ENCODE results near the gene NDUFA11. TPM values are rescaled to one million over a fixed set of nuclear protein-coding genes. Genes with fewer than 3 reads are reported as not detected.
"Not testable (repeated sequence)": the region's sequence is repeated elsewhere in the genome, so short reads cannot be mapped to it uniquely, and the experiment has no call there.

Gene NDUFA11
- total RNA-seq, 2 experiments from 2014 or later: 233 to 237 TPM

- H3K27me3 Mint-ChIP-seq: no peaks in the 10 kb centered on the region
- no peak overlapping the region for H3K4me3 Mint-ChIP-seq
- intact Hi-C loops (cut with micrococcal nuclease): no loop called here
- DNase-seq (peak; percentile 34), ATAC-seq (peak; percentile 66)
- ChIA-PET POLR2A (interaction anchor here (1.1 to 3.8 kb wide), 3 partner anchors 11 to 64 kb away, joined by 4 to 18 read pairs (median 4); partner anchors contain the start of genes NDUFA11 and VMAC), CTCF (interaction anchor here (4.1 kb wide), 1 partner anchor 88 kb away, joined by 43 read pairs; the partner anchor contains the start of gene NRTN)
- no peaks in the 10 kb centered on the region for H3K4me1 Mint-ChIP-seq (ENCODE audit: low read depth)
- peak; percentile 59 for TF ChIP-seq CTCF (IDR thresholded peaks at IDR 0.05)
- H3K36me3 Mint-ChIP-seq (ENCODE audit: low read depth): no peaks in the 10 kb centered on the region
- H3K9me3 Mint-ChIP-seq: no peaks in the 10 kb centered on the region
- H3K27ac Mint-ChIP-seq: no peak overlapping the region
Observed at GRCh38 chr19:5891938-5892771, 11.4 kb downstream of the NDUFA11 start.

DNA sequence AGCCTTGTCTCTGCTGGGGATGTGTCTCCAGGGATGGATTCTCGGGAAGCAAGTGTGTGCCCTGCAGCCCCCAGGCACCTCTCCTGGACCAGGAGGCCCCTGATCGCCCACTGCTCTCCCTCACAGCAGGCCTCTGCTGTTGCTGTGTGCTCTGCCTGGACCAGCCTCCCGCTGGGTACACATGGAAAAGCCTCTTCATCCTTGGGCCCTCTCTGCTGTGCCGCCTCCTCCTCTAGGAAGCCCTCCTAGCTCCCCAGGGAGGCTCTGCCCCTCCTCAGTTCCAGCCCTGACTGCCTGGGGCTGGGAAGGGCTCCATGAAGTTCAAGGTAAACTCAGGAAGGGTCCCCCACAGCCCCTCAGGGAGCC, 12.0 kb downstream of the NDUFA11 start:
- Mint-ChIP-seq H3K27me3 (no peaks in the 10 kb centered on the region), H3K9me3 (no peaks in the 10 kb centered on the region), H3K4me3 (no peak overlapping the region), H3K27ac (no peak overlapping the region), H3K4me1 (ENCODE audit: low read depth) (no peaks in the 10 kb centered on the region), H3K36me3 (ENCODE audit: low read depth) (no peaks in the 10 kb centered on the region)
- ChIA-PET CTCF (interaction anchor here (0.9 to 4.1 kb wide), 2 partner anchors 8 to 88 kb away, joined by 3 to 43 read pairs; partner anchors contain the start of gene NRTN), POLR2A (interaction anchor here (1.0 to 3.8 kb wide), 5 partner anchors 8 to 87 kb away, joined by 4 to 18 read pairs (median 4); partner anchors contain the start of genes NDUFA11, RANBP3 and VMAC)
- intact Hi-C loops (cut with micrococcal nuclease): no loop called here
- DNase-seq (no peak), ATAC-seq (no peak)
- no peak for TF ChIP-seq CTCF (IDR thresholded peaks at IDR 0.05)

GRCh38 chr19:5890099-5890498, 13.5 kb downstream of the NDUFA11 start:
- CTCF ChIA-PET: interaction anchor here (4.1 kb wide), 1 partner anchor 86 kb away, joined by 43 read pairs; the partner anchor contains the start of gene NRTN
- no peak overlapping the region for H3K27ac Mint-ChIP-seq
- TF ChIP-seq CTCF (IDR thresholded peaks at IDR 0.05): no peak

GRCh38 chr19:5889288-5889971, 14.2 kb downstream of the NDUFA11 start:
- H3K27me3 Mint-ChIP-seq: peaks cover 2% of the 10 kb centered on the region
- no peak for DNase-seq
- no peaks in the 10 kb centered on the region for H3K36me3 Mint-ChIP-seq (ENCODE audit: low read depth)
- no peaks in the 10 kb centered on the region for H3K4me1 Mint-ChIP-seq (ENCODE audit: low read depth)
- ChIA-PET POLR2A (interaction anchor here (3.8 kb wide), 1 partner anchor 14 kb away, joined by 18 read pairs; the partner anchor contains the start of genes NDUFA11 and VMAC), CTCF (interaction anchor here (4.1 kb wide), 1 partner anchor 85 kb away, joined by 43 read pairs; the partner anchor contains the start of gene NRTN)
- no peak for ATAC-seq
- H3K27ac Mint-ChIP-seq: no peak overlapping the region
- no peak overlapping the region for H3K4me3 Mint-ChIP-seq
- intact Hi-C loops (cut with micrococcal nuclease): no loop called here
- H3K9me3 Mint-ChIP-seq: no peaks in the 10 kb centered on the region
- no peak for TF ChIP-seq CTCF (IDR thresholded peaks at IDR 0.05)

More at GRCh38 chr19:5890099-5890498, 13.5 kb downstream of the NDUFA11 start:
- intact Hi-C loops (cut with micrococcal nuclease): no loop called here
- DNase-seq (no peak), ATAC-seq (no peak)
- H3K4me3 Mint-ChIP-seq: no peak overlapping the region
- peaks cover 2% of the 10 kb centered on the region for H3K27me3 Mint-ChIP-seq
- no peaks in the 10 kb centered on the region for H3K36me3 Mint-ChIP-seq (ENCODE audit: low read depth)
- H3K9me3 Mint-ChIP-seq: no peaks in the 10 kb centered on the region
- no peaks in the 10 kb centered on the region for H3K4me1 Mint-ChIP-seq (ENCODE audit: low read depth)
- POLR2A ChIA-PET: interaction anchor here (1.4 to 3.8 kb wide), 3 partner anchors 9 to 86 kb away, joined by 4 to 18 read pairs (median 7); partner anchors contain the start of genes NDUFA11 and VMAC

GRCh38 chr19:5884065-5884811, 19.4 kb downstream of the NDUFA11 start:
- H3K27ac Mint-ChIP-seq; H3K4me3 Mint-ChIP-seq; intact Hi-C loops (cut with micrococcal nuclease); H3K36me3 Mint-ChIP-seq (ENCODE audit: low read depth); POLR2A ChIA-PET; H3K9me3 Mint-ChIP-seq; ATAC-seq; DNase-seq; H3K4me1 Mint-ChIP-seq (ENCODE audit: low read depth): not testable (repeated sequence)
- peaks cover 15% of the 10 kb centered on the region for H3K27me3 Mint-ChIP-seq
- CTCF ChIA-PET: interaction anchor here (1.0 to 1.8 kb wide), 4 partner anchors 9 to 138 kb away, joined by 3 to 7 read pairs (median 4); no protein-coding TSS in a partner anchor

DNA sequence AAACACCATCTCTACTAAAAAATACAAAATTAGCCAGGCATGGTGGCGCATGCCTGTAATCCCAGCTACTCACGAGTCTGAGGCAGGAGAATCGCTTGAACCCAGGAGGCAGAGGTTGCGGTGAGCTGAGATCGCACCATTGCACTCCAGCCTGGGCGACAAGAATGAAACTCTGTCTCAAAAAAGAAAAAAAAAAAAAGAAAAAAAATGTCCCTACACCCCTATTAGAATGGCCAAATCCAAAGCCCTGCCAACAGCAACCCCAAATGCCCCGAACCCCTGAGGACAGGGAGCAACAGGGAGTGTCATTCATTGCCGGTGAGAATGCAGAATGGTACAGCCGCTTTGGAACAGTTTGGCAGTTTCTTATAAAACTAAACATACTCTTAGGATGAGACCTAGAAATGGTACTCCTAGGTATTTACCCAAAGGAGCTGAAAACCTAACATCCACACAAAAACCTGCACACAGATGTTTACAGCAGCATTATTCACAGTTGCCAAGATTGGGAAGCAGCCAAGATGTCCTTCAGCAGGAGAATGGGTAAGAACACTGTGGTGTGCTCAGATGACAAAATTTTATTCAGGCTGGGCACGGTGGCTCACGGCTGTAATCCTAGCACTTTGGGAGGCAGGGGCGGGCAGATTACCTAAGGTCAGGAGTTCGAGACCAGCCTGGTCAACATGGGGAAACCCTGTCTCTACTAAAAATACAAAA, 20.3 kb downstream of the NDUFA11 start:
- ATAC-seq; H3K36me3 Mint-ChIP-seq (ENCODE audit: low read depth); H3K4me1 Mint-ChIP-seq (ENCODE audit: low read depth); H3K4me3 Mint-ChIP-seq; POLR2A ChIA-PET; intact Hi-C loops (cut with micrococcal nuclease); H3K27ac Mint-ChIP-seq; DNase-seq; H3K9me3 Mint-ChIP-seq: not testable (repeated sequence)
- H3K27me3 Mint-ChIP-seq: peaks cover 15% of the 10 kb centered on the region
- CTCF ChIA-PET: interaction anchor here (1.8 kb wide), 1 partner anchor 79 kb away, joined by 7 read pairs; no protein-coding TSS in a partner anchor

Data from activated CD8-positive, alpha-beta T cell treated with anti-CD3 and anti-CD28 coated beads for 36 hours (primary cell).